ENCODE data around the gene LY6G6C.

Gene LY6G6C

DNA sequence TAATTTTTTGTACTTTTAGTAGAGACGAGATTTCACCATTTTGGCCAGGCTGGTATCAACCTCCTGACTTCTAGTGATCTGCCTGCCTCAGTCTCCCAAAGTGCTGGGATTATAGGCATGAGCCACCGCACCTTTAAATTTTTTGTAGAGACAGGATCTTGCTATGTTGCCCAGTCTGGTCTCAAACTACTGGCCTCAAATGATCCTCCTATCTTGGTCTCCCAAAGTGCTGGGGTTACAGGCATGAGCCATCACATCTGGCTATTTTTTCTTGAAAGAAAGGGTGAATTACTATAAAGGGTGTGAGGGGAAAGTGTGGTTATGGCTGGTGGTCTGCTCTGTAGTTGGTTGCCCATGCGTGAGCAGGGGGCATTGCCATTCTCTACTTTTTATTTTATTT is 13.3 kb downstream of the LY6G6C start:
- Histone ChIP-seq H3K27me3 (replicated peaks) (no peaks in the 10 kb centered on the region), H3K27ac (no peak overlapping the region), H3K4me3 (ENCODE audit: low read depth, low read length) (no peak overlapping the region), H3K36me3 (replicated peaks) (no peaks in the 10 kb centered on the region)
- TF ChIP-seq, protein P1, sequence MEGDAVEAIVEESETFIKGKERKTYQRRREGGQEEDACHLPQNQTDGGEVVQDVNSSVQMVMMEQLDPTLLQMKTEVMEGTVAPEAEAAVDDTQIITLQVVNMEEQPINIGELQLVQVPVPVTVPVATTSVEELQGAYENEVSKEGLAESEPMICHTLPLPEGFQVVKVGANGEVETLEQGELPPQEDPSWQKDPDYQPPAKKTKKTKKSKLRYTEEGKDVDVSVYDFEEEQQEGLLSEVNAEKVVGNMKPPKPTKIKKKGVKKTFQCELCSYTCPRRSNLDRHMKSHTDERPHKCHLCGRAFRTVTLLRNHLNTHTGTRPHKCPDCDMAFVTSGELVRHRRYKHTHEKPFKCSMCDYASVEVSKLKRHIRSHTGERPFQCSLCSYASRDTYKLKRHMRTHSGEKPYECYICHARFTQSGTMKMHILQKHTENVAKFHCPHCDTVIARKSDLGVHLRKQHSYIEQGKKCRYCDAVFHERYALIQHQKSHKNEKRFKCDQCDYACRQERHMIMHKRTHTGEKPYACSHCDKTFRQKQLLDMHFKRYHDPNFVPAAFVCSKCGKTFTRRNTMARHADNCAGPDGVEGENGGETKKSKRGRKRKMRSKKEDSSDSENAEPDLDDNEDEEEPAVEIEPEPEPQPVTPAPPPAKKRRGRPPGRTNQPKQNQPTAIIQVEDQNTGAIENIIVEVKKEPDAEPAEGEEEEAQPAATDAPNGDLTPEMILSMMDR (IDR thresholded peaks at IDR 0.05; ENCODE audit: low read depth, low read length, missing control alignments), result no peak
- DNase-seq, result no peak
- in situ Hi-C loops (cut with HindIII; ENCODE audit: low pct_ligation_motif_present, low sequenced_read_pairs), result no loop called here

GRCh38 chr6:31707701-31708100 is 13.8 kb downstream of the LY6G6C start:
- H3K4me3 ChIP-seq (ENCODE audit: low read depth, low read length), result no peak overlapping the region
- H3K27me3 ChIP-seq (replicated peaks), result no peaks in the 10 kb centered on the region
- DNase-seq, result no peak
- in situ Hi-C loops (cut with HindIII; ENCODE audit: low pct_ligation_motif_present, low sequenced_read_pairs), result no loop called here
- H3K27ac ChIP-seq, result no peak overlapping the region
- H3K36me3 ChIP-seq (replicated peaks), result no peaks in the 10 kb centered on the region
- TF ChIP-seq, protein P1 (IDR thresholded peaks at IDR 0.05; ENCODE audit: low read depth, low read length, missing control alignments), result no peak

DNA sequence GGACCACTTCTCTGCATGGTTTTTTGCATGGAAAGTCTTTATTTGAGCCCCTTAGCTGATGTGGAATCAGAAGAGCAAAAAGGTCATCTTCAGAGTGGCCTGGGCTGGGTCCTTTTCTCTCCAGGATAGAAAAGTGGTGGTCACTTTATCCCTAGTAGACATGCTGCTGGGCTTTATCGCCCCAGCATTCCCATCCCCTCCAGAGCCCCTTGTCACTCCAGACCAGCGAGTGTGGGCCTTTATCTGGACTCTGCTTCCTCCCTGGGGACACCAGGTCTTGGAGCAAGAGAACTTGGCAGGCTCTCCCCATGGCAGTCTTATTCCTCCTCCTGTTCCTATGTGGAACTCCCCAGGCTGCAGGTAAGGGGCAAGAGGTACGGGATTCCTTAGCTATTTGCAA is 14.9 kb downstream of the LY6G6C start, which contains the start of gene LY6G6F:
TSS of gene LY6G6F (plus strand) at position 268 of the 400 bp plus-strand sequence. CDS start at position 309, 41 bp downstream.
- no peak within 1 kb of the TSS for H3K4me3 ChIP-seq (ENCODE audit: low read depth, low read length)
- no peaks in the 10 kb centered on the region for H3K36me3 ChIP-seq (replicated peaks)
- TF ChIP-seq, protein P1 (IDR thresholded peaks at IDR 0.05; ENCODE audit: low read depth, low read length, missing control alignments), result no peak
- DNase-seq, result no peak
- in situ Hi-C loops (cut with HindIII; ENCODE audit: low pct_ligation_motif_present, low sequenced_read_pairs), result no loop called here
- no peaks in the 10 kb centered on the region for H3K27me3 ChIP-seq (replicated peaks)
- H3K27ac ChIP-seq, result no peak within 1 kb of the TSS

GRCh38 chr6:31705931-31706330 is 15.6 kb downstream of the LY6G6C start:
- no peak for DNase-seq

DNA sequence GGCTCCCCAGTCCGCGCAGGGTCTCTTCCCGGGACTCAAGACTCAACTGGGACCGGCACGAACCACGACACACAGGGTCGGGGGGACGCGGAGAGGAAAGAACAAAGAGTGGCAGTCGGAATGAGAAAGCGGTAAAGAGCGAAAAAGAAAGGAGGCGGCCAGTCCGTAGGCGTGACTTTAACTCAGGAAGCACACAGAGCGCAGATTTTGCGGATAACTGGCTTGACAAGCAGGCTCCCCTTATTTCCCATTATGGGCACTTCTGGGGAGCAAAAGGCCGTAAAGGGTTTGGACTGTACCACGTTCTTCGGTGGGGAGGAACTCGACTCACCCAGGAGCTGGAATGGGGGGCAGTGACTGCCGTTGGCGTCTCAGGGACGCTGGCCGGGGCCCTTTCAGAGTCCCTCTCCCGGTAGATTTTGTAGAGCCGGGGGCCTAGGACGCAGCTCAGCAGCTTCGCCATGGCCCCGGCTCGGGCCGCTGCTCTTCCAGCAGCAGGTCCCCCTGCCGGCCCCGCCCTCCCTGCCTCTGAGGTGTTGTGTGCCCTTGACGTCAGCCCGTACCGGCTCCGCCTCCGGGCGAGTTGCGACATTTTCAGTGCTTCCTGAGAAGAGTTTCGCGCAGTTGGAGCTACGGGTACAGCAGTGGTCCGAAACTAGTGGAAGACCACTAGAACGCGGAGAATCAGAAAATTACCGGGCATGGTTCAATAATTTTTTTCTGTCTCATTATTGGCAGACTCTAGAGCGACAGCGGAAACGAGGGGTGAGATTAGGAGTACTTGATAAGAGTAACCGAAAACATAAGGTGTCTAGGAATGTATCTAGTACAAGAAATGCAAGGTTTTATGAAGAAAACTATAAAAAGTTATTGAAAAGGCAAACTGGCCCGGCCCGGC is 18.5 kb downstream of the LY6G6C start, which contains the start of gene ABHD16A:
TSS of gene ABHD16A (minus strand) at position 506 of the 898 bp plus-strand sequence. CDS start at position 463, 43 bp downstream.
- no peaks in the 10 kb centered on the region for H3K27me3 ChIP-seq (replicated peaks)
- TF ChIP-seq, protein P1 (IDR thresholded peaks at IDR 0.05; ENCODE audit: low read depth, low read length, missing control alignments), result peak; percentile 11
- peak within 1 kb of the TSS; percentile 92 for H3K4me3 ChIP-seq (ENCODE audit: low read depth, low read length)
- peak within 1 kb of the TSS; percentile 84 for H3K27ac ChIP-seq
- peak; percentile 98 for DNase-seq
- H3K36me3 ChIP-seq (replicated peaks), result peaks cover 4% of the 10 kb centered on the region
- in situ Hi-C loops (cut with HindIII; ENCODE audit: low pct_ligation_motif_present, low sequenced_read_pairs), result no loop called here

More at GRCh38 chr6:31705931-31706330, 15.6 kb downstream of the LY6G6C start:
- in situ Hi-C loops (cut with HindIII; ENCODE audit: low pct_ligation_motif_present, low sequenced_read_pairs), result no loop called here
- no peak overlapping the region for H3K27ac ChIP-seq
- no peak overlapping the region for H3K4me3 ChIP-seq (ENCODE audit: low read depth, low read length)
- H3K36me3 ChIP-seq (replicated peaks), result peaks cover under 1% of the 10 kb centered on the region
- TF ChIP-seq, protein P1 (IDR thresholded peaks at IDR 0.05; ENCODE audit: low read depth, low read length, missing control alignments), result no peak
- no peaks in the 10 kb centered on the region for H3K27me3 ChIP-seq (replicated peaks)
